Measurements from ENCODE around the gene PIK3R5.
A peak's percentile ranks its signal among the peaks of the same experiment; 100 is the strongest.

Gene PIK3R5

GRCh38 chr17:8918807-8919465 lies 46.6 kb downstream of the PIK3R5 start:
- no peak for DNase-seq

- DNase-seq: no peak
Observed at GRCh38 chr17:8916466-8916865, 49.0 kb downstream of the PIK3R5 start.

- DNase-seq: no peak
Observed at GRCh38 chr17:8914554-8914953, 51.0 kb downstream of the PIK3R5 start.

- DNase-seq: no peak
Observed at GRCh38 chr17:8913879-8914278, 51.6 kb downstream of the PIK3R5 start.

- no peak for DNase-seq
Observed at GRCh38 chr17:8913091-8913490, 52.4 kb downstream of the PIK3R5 start.

GRCh38 chr17:8912084-8912981 lies 53.2 kb downstream of the PIK3R5 start:
- no peak for DNase-seq

GRCh38 chr17:8910969-8911604 lies 54.4 kb downstream of the PIK3R5 start:
- no peak for DNase-seq

- DNase-seq: no peak
Observed at GRCh38 chr17:8909586-8910270, 55.8 kb downstream of the PIK3R5 start.

- no peak for DNase-seq
Observed at GRCh38 chr17:8905331-8905730, 60.2 kb downstream of the PIK3R5 start.

GRCh38 chr17:8904686-8905085 lies 60.8 kb downstream of the PIK3R5 start:
- no peak for DNase-seq

GRCh38 chr17:8904201-8904600 lies 61.3 kb downstream of the PIK3R5 start:
- DNase-seq: no peak

GRCh38 chr17:8900626-8901585 lies 64.6 kb downstream of the PIK3R5 start:
- no peak for DNase-seq

- DNase-seq: no peak
Observed at GRCh38 chr17:8900207-8900606, 65.3 kb downstream of the PIK3R5 start.

- DNase-seq: no peak
Observed at GRCh38 chr17:8898636-8899035, 66.9 kb downstream of the PIK3R5 start.

- DNase-seq: no peak
Observed at GRCh38 chr17:8898126-8898525, 67.4 kb downstream of the PIK3R5 start.

GRCh38 chr17:8896641-8897635 lies 68.6 kb downstream of the PIK3R5 start:
- DNase-seq: no peak

- DNase-seq: no peak
Observed at GRCh38 chr17:8896087-8896486, 69.4 kb downstream of the PIK3R5 start.

GRCh38 chr17:8894673-8895578 lies 70.6 kb downstream of the PIK3R5 start:
- peak; percentile 55 for DNase-seq

- DNase-seq: no peak
Observed at GRCh38 chr17:8894202-8894671, 71.3 kb downstream of the PIK3R5 start.

All from SHP77 treated with DMSO at 0.1 percent for 48 hours (cell line).